GM12891 (cell line): ENCODE data around the gene GLP2R.

Experiments used
- POLR2A ChIP-seq: IDR thresholded peaks from 2 replicates; pipeline ENCODE4 v1.6.1; 2011; ENCODE audit warnings: low read depth, low read length, control low read depth
- POLR2AphosphoS5 ChIP-seq: IDR thresholded peaks from 2 replicates; pipeline ENCODE4 v1.6.1; 2011; ENCODE audit warnings: low read depth, low read length, control low read depth
- SPI1 ChIP-seq: IDR thresholded peaks from 2 replicates; pipeline ENCODE4 v1.6.1; 2011; ENCODE audit warnings: low read depth, low read length, control low read depth
- TAF1 ChIP-seq: IDR thresholded peaks from 2 replicates; pipeline ENCODE4 v1.6.1; 2011; ENCODE audit warnings: low read depth, low read length, control low read depth

DNA sequence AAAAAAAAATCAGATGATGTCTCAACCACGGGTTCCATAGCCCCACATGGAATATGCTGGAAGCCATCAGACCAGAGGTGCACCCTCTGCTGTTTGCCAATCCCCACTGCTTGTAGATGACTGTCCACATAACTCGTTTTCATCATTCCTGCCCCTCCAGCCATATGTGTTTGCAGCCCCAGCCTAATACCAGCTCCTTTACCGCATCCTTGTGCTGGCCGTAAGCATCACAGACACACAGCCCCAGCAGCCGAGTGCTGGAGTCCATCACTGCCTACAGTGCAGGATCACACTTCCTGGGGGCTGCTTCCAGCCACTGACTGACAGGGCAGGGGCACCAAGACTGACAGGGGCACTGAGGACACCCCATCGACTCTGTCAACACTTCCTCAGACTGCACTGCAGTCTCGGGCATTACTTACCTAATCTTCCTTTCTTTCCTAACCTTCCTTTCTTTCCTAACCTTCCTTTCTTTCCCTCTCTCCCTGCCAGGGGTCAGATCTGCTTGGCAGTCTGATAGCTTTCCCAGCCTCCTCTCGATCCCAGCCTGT lies 74.4 kb downstream of the GLP2R start:
- TF ChIP-seq POLR2A (no peak), TAF1 (no peak), POLR2AphosphoS5 (no peak), SPI1 (no peak)
